ENCODE measurements around the gene GLIS2.
A peak's percentile ranks its signal among the peaks of the same experiment; 100 is the strongest.

GLIS2 gene

DNA sequence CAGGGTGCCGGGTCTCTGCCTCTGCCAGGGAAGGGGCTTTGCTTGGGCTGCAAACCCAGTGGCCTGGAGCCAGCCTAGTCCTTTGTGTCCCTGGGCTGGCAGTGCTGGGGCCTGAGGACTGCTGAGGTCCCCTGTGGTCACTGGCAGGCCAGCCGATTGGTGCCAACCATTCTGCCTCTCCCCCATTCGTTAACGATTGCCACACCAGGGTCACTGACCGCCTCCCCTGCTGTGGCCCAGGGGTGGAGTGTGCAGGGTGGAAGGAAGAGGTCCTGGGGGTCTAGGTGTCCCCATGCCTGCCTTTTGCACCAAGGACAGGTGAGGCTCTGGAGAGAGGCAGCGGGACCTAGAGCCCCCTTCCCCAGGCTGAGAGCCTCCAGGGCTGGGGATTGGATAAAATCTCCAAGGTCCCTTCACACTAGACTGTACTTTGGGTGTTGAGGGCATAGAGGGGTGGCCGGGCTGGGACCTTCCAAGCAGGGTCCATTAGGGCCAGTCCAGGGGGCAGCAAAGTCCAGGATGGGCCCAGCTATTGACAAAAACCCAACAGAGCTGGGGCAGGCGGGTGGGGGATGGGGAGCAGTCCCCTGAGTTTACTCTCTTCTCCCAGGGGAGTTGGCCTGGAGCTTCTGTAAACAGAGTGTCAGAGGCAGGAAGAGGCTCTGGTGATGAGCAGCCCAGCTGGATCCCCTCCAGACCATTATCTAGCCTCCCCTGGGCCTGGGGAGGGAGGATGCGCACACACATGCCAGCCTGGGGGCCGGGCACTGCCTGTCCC, 56.9 kb downstream of the GLIS2 start:
- peak; percentile 43 for DNase-seq

DNA sequence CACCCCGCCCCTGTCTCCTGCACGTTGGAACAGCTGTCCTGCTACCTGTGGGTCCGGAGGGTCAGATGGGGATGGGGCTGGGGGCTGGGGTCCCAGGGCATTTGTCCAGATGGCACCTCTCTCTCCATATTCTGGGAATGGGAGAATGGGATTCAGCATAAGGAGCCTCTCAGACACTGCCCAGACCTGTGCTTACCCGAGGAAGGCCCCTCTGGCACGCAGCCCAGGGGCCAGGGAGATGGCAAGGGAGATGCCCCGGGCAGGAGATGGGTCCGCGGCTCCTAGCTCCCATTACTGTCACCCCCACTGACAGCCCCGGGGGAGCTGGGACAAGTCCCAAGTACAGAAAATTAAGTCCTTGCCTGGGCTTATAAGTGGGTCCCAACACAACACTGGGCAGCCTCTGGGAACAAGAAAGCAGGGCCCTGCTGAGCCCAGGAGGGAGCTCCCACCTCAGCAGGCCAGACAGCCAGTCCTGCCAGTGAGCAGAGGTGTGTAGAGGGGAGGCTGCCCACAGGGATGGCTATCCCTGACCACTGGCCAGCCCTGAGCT, 57.6 kb downstream of the GLIS2 start:
- DNase-seq = peak; percentile 41

DNA sequence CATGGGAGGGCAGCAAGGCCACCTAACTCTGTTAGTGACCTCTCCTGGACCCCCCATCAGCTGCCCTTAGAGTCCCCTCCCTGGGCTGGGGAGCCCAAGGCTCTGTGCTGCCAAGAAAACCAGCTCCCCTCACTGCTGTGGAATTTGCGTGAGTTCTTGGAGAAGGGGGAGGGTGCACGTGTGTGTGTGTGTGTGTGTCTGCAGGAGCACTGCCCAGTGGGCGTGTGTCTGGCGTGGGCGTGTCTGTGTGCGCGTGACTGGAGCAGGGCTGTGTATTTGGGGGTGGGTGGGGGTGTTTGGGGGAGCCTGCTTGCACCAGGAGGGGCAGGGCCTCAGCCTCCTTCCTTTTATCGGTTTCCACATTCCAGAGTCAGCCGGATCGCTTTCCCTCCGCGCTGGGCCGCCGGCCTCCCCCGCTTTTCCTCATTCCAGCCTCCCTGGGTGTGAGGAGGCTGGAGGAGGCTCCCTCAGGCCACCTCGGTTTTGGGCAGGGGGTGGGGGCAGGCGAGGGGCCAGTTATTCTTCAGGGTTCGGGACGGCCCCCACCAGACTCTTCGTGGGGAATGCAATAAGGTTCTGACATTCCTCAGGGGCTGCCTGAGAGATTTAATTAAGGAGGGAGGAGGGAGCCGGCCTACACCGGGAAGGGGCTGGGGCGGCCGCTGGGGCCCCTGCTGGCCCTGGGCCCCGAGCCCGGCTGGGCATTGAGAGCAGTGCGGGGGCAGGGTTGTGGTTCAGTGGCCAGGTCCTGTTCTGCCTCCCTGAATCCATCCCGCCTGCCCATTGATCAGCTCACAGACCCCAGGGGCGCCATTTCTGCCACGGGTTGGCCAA, 58.3 kb downstream of the GLIS2 start:
- peak; percentile 91 for DNase-seq

DNA sequence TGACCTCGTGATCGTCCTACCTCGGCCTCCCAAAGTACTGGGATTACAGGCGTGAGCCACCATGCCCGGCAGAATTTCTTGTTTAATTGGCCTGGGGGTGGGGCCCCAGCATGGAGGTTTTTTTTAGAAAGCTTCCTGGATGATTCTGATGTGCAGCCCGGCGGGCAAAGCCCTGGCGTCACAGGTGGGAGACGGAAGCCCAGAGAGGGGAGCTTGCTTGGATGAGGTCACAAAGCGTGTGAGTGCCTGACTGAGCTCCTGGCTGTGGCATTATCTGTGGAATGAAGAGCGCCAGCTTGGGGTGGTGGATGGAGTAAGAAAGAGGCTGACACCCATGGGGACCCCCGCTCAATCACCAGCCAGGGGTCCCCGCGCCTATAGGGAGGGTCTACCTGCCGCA, 59.9 kb downstream of the GLIS2 start:
- no peak for DNase-seq

DNA sequence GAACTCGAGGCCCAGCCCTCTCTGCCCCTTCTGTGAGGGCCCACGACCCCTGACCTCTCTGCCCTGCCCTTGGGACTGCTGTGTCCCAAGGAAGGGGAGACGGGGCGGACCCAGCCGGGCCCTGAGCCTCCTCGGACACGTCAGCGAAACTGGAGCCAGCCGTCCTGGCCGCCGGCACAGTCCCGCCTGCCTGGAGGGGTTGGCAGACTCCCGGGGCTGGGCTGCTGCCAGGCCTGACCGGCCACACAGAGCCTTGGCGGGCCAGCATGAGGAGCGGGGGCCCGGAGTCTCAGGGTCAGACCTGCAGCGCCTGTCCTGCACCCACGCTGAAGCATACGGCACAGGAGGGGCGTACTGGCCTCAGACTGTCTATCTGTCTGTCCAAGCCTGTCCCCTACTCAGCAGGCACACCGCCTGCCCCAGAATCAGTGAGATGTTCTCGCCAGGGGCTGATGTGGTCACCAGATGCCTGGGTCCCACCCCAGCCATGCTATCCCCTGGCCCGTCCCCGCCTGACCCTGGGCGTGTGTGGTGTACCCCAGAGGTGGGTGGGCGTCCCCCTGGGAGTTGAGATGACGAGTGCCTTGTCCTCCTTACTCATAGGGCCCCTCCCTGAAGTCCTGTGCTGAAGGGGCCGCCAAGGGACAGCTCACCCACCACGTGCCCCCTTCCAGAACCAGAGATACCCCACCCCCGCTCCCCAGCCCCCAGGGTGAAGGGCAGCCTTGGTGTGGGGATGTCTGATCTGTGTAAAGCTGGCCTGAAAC, 60.4 kb downstream of the GLIS2 start:
- DNase-seq = peak; percentile 92

DNA sequence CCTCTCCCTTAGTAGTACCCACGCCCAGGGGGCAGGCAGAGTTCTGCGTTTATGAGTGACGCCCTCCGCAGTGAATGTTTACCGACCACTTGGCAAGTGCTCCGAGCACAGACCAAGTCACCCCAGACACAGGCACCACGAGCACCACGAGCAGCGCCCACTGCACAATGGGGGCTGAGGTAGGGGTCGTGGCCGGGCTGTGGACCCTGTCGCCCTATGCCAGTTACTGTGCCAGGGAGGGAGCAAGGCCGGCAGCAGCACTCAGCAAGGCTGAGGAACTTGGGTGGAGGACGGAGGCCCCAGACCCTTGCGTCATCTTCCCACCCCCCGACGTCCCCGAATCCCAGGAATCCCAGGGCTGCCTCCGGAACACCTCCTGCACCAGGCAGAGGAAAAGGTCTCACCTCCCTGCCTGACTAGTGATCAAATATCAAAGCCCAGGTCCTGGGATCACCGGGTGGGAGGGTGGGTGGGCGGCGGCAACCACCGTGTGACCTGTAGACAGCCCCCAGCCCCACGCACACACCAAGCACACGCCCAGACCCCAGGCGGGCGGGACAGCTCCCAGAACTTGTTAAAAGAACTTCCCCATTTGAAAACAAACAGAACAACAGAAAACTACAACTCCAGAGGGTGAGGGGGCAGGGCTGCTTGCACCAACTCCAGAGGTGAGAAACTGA, 61.2 kb downstream of the GLIS2 start:
- DNase-seq = peak; percentile 44

DNA sequence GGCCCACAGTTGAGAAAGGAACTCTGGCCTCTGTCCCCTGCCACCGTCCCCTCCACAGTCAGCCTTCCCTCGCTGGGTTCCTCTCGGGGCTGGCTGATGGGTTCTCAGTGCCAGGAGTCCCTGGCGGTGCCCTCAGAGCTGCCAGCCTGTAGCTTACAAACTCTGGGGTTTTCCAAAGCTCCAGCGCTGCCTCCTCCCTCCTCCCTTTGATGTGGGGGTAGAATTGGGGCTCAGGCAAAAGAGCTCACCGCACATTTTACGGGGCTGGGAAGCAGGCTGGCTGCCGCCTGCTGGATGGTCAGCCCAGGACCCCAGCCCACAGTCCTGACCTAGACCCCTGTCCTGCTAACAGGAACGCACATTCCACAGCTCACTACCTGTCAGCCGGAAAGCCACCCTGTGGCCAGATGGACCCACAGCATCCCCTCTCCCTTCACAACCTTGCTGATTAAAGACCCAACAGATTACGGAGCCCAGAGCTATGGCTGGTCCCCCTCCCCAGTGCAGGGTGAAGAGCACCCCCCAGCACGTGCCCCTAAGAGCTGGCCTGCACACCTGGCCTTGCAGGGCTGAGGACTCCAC, 61.8 kb downstream of the GLIS2 start:
- DNase-seq = peak; percentile 30

DNA sequence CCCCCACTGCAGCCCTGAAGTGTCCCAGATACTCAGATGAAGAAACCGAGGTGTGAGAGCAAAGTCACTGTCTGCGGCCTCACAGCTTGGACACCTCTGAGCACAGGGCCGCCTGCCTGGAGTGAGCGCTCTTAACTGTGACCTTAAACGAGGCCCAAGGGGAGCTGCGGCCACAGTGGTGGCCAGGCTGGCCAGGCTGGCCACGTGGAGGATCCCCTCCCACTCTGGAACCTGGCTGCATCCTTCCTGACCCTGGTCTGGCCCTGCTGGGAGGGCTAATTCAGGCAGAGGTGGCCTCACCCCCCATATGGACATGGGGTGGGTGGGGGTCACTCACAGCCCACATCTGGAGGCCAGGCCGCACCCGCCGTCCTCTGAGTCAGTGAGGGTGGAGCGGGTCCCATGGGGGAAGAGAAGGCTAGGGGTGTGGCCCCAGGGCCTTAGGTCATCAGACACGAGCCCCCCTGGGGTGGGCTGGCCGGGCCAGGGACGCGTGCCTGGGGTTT, 62.3 kb downstream of the GLIS2 start:
- peak; percentile 32 for DNase-seq

DNA sequence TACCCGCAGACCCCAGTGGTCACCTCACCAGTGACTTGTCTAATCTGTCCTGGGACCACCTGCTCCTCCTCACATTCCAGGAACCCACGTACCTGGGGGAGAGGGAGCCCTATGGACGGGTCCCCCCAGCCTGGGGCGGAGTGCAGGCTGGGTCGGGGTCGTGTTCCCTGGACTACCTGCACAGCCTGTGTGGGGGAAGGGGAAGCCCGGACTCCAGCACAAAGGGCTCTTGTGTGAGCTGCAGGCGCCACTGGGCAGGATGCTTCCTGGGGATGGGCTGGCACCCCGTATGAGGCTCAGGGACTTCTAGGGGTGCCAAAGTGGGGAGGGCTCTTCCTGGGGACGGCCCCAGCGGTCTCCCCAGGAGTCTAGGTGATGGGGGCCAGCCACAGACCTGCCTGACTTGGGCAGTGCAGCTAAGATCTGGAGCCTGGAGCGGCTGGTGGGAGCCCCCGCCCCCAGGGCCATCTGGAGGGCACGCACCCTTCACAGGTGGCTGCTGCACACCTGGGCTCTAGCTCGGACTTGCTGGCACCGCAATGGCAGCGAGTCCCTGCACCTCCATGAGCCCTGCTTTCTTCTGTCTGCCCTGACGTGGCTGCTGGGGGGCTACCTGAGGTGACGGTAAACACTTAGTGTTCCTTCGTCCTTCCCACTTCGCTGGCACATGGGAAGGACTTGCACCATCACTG, 63.3 kb downstream of the GLIS2 start:
- DNase-seq = peak; percentile 36

DNA sequence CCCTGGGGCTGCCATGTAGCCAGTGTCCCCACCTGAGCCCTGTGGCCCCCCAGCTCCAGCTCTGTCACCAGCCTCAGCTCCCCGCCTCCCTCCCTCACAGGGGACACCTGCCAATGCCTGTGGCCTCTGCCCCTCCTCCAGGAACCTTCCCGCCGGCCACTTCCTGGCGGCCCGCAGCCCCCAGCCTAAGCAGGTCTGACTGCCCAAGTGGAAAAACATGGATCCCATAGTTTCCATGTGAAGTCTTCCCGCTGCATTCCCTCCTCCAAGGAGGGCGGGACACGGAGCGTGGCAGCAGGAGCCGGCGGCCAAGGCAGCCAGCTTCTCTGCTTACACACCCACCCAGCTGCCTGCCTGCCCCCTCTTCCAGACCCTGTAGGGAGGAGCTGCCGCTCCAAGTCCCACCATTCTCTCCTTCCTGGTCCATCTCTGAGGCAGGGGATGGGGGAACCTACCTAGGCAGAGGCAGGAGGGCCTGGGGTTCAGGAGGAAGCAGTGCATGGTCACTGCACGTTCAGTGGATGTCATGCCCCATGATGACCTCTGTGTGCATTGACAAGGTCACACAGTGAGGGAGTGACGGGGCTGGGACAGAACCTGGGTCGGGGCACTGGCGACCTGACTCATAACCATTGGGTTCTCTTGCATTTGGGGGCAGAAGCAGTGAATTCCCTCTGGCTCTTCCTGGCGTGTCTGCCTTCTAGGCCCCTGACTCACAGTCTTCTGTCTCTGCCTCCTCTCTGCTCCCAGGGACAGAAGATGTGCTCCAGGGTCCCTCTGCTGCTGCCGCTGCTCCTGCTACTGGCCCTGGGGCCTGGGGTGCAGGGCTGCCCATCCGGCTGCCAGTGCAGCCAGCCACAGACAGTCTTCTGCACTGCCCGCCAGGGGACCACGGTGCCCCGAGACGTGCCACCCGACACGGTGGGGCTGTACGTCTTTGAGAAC, 64.5 kb downstream of the GLIS2 start:
- DNase-seq = peak; percentile 88

DNA sequence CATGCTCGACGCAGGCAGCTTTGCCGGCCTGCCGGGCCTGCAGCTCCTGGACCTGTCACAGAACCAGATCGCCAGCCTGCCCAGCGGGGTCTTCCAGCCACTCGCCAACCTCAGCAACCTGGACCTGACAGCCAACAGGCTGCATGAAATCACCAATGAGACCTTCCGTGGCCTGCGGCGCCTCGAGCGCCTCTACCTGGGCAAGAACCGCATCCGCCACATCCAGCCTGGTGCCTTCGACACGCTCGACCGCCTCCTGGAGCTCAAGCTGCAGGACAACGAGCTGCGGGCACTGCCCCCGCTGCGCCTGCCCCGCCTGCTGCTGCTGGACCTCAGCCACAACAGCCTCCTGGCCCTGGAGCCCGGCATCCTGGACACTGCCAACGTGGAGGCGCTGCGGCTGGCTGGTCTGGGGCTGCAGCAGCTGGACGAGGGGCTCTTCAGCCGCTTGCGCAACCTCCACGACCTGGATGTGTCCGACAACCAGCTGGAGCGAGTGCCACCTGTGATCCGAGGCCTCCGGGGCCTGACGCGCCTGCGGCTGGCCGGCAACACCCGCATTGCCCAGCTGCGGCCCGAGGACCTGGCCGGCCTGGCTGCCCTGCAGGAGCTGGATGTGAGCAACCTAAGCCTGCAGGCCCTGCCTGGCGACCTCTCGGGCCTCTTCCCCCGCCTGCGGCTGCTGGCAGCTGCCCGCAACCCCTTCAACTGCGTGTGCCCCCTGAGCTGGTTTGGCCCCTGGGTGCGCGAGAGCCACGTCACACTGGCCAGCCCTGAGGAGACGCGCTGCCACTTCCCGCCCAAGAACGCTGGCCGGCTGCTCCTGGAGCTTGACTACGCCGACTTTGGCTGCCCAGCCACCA, 65.4 kb downstream of the GLIS2 start:
- peak; percentile 34 for DNase-seq

DNA sequence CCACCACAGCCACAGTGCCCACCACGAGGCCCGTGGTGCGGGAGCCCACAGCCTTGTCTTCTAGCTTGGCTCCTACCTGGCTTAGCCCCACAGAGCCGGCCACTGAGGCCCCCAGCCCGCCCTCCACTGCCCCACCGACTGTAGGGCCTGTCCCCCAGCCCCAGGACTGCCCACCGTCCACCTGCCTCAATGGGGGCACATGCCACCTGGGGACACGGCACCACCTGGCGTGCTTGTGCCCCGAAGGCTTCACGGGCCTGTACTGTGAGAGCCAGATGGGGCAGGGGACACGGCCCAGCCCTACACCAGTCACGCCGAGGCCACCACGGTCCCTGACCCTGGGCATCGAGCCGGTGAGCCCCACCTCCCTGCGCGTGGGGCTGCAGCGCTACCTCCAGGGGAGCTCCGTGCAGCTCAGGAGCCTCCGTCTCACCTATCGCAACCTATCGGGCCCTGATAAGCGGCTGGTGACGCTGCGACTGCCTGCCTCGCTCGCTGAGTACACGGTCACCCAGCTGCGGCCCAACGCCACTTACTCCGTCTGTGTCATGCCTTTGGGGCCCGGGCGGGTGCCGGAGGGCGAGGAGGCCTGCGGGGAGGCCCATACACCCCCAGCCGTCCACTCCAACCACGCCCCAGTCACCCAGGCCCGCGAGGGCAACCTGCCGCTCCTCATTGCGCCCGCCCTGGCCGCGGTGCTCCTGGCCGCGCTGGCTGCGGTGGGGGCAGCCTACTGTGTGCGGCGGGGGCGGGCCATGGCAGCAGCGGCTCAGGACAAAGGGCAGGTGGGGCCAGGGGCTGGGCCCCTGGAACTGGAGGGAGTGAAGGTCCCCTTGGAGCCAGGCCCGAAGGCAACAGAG, 66.3 kb downstream of the GLIS2 start:
- DNase-seq = peak; percentile 31

DNA sequence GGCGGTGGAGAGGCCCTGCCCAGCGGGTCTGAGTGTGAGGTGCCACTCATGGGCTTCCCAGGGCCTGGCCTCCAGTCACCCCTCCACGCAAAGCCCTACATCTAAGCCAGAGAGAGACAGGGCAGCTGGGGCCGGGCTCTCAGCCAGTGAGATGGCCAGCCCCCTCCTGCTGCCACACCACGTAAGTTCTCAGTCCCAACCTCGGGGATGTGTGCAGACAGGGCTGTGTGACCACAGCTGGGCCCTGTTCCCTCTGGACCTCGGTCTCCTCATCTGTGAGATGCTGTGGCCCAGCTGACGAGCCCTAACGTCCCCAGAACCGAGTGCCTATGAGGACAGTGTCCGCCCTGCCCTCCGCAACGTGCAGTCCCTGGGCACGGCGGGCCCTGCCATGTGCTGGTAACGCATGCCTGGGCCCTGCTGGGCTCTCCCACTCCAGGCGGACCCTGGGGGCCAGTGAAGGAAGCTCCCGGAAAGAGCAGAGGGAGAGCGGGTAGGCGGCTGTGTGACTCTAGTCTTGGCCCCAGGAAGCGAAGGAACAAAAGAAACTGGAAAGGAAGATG, 67.0 kb downstream of the GLIS2 start:
- DNase-seq = peak; percentile 49

DNA sequence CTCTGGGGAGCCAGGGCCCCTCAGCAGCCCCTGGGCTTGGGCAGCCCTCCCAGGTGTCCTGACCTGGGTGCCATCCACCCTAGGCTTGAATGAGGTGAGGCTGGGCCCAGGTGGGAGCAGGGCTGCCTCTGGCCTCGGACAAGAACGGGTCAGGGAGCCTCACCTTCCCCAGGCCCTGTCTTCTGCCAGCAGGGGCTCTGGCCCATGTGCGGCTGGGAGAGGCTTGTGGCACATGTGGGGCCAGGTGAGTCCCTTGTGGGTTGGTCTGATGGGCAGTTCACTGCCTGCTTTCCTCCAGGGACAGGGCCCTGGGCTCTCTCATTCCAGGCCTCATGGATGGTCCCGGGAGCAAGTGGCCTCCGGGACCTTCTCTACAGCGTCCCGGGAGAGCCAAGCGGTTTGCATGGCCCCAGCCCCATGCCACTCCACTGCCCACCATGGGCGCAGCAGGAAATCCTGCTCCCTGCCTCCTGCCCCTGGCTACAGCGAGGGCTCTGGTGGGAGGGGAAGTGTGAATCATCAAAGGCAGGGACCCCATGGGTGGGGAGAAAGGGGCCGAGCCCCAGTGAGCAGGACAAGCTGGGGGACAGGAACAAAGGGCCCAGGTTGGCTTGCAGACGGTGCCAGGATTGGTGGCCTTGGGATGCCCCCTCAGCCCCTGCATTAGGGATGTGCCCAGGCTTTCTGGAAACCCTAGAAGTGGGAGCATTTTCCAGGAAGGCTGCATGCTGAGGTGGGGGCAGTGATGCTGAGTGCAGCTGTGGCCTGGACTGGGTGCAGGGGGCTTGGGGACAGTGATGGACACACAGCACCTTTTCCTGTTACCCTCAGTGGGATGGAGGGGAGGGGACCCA, 68.0 kb downstream of the GLIS2 start:
- peak; percentile 47 for DNase-seq

DNA sequence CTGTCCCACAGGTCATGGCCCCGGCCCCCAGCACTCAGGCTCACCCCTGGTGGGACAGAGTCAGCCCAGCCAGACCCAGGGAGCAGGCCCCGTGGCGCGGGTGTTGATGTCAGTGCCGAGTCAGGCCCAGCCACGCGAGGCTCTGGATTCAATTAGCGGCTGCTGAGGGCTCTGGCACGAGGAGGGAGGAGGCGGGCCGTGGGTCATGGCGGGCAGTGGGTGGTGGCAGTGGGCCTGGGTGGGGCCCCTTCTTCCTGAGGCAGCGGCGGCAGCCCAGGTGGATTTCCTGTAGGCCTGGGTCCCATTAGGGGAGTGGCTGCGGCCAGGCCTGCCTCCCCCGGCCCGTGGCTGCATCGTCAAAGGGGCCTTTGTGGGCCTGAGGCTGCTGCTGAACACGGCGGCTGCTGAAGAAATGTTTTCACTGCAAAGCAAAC, 68.7 kb downstream of the GLIS2 start:
- DNase-seq = peak; percentile 85

DNA sequence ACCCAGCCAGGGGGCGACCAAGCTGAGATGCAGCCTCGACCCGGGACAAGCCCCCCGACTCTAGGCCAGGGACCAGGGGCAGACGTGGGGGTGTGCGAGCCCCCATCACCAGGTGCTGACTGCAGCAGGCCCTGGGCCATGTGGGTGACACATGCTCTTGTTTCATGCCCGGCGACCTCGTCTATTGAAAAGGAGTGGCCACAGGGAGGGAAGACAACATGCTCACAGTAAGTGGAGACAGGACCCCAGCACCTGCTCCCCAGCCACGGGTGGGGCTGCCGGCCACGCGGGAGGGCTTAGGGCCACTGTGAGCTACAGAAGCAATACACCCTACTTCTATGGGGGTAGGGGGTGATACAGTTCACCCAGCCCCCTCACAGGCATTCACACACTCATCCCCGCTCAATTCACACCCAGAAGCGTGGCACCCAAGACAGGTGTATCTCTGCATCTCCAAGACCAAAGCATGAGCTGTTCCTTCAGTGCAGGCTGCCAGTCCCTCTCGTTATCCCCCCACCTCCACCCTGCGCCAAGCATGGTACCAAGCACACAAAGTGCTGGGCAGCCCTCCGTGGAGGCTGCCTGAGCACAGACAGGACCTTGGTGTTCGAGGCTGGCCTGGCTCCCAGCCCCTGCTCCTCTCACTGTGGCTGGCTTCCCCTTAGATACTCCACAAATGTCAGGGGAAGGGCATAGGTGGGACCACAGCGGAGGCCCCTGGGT, 69.4 kb downstream of the GLIS2 start:
- DNase-seq = no peak
